Activated CD8-positive, alpha-beta memory T cell treated with anti-CD3 and anti-CD28 coated beads, Interleukin-2, amount 50 U/mL, for 4 hours (primary cell): ENCODE measurements around the gene GPC5.

Experiments used
- DNase-seq: peaks from one replicate; pipeline ENCODE4 v3.0.0-alpha.2; 2020

GPC5 gene

DNA sequence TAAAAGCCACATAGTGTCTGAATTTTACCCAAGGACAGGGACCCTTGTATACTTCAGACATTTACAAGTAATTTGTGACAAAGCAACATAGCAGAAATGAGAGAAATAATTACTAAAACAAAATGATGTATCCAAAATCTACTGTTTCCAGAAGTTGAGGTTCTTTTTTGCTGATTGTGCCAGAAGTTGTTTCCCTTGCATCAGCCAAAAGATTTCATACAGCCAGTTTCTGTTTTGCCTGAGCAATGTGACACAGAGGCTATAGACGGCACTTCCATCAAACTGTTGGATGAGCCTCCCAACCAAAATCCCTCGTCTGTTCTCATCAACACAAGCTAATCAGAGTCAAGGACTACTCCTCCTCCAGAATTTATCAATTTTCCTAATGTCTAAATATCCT is 915.0 kb downstream of the GPC5 start:
- DNase-seq = no peak

DNA sequence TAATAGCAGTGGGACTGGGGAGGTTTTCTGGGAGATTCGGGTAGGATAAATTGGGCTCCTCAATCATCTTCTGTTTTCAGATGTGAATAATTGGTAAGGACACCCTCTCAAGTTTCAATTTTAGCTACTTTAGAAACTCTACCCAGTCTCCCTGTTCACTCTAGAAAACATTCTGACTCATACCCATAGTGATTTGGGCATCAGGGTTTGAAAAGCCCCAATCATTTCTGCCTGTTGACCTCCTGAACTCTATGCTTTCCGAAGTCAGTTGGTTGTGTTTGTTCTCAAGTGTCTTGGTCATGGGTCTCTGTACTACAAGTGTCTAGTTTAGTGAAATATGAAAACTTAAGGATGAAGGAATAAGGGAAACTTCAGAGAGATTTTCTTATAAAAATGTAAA is 916.8 kb downstream of the GPC5 start:
- DNase-seq = no peak

DNA sequence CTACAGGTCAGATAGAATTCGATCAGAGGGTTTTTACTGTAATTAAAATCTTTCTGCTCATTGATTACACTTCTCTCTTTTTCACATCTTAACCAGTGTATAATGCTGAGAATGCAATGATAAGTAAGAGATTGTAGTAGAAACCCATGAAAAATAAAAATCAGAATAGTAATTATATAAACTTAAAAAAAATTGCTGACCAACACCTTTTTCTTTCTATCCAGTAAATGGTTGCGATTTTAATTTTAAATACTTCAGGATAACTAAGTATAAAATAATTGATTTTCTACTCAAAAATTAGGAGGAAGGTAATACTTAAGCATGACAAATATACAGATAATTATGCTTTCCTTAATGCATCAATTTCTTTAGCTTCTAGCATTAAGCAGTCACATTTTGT is 917.6 kb downstream of the GPC5 start:
- DNase-seq = no peak

DNA sequence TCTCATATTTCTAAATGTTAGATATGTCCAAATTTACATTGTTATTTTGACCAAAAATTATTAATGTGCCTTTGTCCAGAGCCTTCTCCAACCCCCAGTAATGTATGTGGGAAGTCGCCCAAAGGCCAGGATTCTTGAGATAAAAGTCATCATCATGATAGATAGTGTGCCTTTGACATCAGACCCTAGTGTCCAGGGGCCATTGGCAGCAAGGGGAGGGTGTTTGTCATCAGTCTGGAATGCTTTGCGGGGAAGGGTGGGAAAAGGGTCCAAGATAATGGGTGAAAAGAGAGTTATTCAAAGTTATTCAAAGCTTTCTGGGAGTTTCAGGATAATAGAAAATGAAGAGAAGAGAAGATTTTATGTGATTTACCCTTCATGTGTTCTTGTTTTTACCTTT is 918.6 kb downstream of the GPC5 start:
- no peak for DNase-seq

DNA sequence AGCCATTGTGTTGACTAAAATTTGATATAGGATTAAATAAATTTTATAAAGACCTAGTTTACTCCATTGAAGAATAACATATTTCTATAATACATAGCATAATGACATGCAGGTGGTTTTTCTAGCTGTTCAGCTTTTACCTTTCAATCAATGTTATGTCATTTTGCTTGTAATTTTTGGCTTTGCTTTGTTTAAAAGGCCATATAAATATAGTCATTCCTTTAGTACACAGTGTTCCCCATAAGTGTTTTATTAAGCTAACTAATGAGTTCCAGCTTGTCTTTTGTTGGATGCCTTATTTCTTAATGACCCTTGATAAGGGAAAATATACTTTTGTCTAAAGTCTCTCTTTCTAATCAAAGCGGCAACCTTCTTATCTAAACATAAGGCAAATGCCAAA is 921.9 kb downstream of the GPC5 start:
- no peak for DNase-seq

DNA sequence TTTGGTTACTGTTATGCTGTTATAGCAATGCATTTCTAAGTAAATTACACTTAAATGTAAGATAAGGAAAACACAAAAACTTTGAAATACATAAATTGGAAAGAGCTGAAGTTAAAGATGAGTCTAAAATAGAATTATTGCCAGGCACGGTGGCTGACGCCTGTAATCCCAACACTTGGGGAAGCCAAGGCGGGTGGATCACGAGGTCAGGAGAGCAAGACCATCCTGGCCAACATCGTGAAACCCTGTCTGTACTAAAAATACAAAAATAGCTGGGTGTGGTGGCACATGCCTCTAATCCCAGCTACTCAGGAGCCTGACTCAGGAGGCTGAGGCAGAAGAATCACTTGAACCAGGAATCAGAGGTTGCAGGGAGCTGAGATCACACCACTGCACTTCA is 922.8 kb downstream of the GPC5 start:
- no peak for DNase-seq

DNA sequence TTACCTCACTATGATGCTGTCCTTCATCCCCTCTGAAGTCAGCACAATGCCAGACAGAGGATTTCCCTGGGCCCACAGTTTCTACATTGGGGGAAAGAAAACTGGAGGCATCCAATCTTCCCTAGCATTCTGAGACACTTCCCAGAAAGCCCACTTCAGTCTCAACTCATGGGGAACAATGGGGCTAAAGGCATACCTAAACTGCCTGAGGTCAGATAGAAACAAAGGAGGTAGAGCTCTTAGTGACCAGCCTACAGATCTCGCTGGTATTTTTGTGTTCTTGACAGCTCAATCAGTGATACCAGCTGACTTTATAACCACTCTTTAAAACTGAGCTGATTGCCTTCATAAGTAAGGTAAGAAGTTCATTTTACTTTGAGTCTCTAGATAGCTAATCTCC is 947.2 kb downstream of the GPC5 start:
- DNase-seq = no peak

DNA sequence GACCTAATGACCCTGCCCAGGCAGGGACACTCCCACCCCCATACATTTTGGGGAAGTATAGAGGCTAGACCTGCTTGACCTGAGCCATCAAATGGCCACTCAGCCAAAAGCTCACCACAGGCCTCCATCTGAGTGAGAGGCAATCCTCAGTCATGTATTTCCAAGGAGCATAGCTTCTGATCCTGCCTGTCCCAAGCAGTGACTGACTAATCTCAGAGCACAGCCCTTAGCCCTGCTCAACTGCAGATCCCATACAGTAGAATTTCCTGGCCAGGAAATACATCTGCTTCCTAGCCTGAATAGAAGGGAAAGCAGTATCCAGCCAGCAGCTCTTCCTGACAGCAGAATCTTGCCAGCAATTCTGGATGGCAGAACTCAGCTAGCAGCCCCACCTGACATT is 947.6 kb downstream of the GPC5 start:
- DNase-seq = no peak

DNA sequence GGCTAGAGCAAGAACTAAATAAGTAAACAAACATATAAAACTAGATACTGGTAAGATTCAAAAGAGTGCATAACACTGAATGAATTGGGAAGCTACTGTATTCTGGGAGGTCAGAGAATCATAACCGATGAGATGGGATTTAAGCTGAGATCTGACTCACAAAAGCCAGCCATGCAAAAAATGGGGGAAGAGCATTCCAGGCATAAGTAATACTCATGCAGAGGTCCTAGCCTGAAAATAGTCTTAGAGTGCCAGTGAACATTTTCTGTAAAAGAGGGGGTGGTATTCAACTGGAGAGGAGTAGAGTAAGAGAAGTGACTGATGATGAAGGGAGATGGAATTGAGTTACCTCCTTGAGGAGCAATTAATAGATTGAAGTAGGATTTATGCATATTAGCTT is 956.2 kb downstream of the GPC5 start:
- DNase-seq = no peak

DNA sequence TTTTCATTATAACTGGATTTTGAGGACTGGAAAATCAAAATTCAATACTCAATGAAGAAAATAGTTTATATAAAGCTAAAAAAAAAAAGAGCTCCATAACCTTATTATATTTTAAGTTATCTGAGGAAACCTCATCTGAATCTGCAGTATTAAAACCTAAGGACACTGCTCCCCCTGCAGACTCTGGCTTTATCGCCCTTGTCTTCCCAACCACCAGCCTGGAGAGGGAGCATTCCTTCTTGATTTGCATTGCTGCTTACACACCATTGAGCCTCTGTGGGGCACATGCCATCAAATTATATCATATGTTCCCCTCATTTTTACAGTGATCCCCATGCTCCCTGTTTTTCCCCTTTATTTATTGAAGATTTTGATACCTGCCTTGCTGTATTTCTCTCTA is 956.8 kb downstream of the GPC5 start:
- no peak for DNase-seq

DNA sequence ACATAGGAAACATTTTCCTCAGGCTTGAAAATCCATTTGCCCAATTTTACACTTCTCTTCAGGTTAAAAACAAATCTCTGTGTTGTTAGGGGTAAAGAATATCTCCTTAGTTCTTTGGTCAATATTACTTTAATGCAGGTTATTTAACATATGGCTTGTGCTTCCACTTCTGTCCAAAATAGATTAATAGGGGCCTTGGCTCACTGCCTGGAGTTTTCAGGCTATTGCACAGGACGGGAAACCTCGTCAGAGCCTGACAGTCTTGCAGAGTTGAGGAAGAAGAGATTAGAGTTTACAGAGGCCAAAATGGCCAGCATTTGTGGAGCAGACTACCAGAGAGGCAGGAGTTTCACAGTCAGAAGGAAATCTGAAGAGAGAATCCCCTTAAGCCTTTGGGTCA is 964.3 kb downstream of the GPC5 start:
- no peak for DNase-seq

DNA sequence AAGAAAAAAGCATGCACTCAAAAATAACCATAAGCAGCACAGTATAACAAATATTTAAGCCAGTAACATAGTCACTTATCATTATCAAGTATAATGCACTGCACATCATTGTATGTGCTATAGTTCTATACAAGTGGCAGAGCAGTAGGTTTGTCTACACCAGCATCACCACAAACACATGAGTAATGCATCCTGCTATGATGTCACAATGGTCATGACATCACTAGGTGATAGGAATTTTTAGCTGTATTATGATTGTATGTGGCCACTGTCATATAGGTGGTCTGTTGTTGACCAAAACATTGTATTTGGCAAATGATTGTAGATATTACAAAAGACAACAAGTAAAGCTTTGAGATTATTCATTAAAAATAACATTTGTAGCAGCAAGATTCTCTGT is 967.5 kb downstream of the GPC5 start:
- no peak for DNase-seq

DNA sequence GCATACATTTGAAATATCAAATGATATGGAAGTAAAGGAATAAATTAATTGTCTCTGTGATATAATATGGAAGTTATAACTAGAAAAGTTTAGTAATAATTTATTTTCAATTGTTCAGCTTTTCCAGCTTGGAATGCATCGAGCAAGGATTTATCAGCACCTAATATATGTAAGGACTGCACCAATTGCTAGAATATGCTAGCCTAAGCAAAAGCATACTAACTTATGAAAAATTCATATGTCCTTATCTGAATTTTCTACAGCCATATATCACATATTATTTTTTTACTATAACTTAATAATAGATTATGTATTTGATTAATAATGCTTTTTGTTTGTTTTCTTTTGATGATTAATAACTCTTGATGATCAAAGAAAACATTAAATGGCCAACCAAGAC is 979.0 kb downstream of the GPC5 start:
- no peak for DNase-seq

DNA sequence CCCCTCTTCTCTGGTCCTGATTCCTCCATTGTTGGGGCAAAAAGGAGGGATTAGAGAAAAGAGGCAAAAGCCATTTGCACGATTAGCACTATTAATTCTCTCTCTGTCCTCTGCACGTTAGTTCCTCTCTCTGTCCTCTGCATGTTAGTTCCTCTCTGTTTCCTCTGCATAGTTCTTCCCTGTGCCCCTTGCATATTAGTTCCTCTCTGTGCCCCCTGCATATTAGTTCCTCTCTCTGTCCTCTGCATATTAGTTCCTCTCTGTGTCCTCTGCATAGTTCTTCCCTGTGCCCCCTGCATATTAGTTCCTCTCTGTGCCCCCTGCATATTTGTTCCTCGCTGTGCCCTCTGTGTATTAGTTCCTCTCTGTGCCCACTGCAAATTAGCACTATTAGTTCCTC is 981.0 kb downstream of the GPC5 start:
- DNase-seq = no peak

DNA sequence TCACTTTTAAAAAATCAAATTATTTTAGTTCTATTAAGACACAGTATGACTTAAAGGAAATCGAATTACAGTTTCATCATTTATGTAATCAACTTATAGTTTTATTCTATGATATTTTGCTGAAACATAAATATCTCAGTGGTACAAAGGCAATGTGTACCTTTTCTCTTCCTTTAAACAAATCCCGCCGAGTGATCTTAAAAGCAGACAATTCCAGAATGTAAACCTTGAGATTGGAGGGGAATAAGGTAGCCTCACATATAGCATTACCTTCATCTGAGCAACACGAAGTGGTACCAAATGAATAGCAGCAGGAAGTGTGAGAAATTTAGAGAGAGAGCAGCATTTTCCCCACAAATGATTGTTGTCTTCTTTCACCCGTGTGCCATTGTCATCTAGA is 986.0 kb downstream of the GPC5 start:
- no peak for DNase-seq

DNA sequence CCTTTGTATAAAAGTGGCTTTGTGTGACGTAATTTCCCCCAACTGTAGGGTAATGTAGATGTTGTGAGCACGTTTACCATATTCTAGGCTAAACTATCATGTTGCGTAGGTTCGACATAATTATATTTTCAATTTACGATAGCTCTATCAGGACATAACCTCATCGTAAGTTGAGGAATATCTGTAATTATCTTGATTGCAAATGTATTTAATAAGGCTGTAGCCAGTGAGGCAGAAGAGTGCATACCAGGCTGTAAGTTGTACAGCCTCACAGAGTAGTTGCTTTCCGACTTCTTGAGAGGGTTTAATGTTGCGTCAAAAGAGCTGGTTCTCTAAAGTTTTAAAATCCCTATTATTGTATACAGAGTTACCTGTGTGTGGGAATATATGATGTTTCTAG is 988.8 kb downstream of the GPC5 start:
- no peak for DNase-seq

DNA sequence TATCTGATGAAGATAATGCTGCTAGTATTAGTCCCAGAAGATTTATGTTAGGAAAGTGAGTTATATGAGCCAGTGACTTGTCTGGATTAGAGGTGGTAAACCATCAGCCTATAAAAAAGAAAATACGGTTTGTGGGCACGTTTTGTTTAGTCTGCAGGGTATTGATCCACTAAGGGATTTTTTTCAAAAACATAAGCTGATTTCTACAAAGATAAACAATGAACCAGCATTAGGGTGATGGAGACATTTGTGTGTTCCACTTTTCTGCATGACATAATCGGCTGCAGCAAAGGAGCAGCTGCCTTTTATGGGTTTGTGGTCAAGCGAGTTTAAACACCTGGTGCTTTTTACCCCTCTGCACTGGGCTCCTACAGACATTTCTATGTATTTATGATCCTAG is 991.8 kb downstream of the GPC5 start:
- DNase-seq = no peak

DNA sequence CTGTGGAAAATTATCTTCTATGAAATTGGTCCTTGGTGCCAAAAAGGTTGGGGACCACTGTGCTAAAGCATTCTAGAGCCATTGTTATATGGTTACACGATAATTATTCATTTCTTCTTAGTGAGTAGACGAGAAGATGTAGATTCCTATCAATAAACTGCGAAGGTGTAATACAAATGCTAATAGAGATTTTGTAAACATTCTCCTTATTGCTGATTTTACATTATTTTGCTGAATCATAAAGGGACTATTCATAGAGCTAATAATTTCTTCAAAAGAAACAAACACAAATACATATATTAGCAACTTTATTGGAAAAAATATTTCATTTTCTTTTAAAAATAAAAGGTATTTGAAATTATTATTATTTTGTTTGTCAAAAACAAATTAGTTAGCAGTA is 1005.2 kb downstream of the GPC5 start:
- no peak for DNase-seq

DNA sequence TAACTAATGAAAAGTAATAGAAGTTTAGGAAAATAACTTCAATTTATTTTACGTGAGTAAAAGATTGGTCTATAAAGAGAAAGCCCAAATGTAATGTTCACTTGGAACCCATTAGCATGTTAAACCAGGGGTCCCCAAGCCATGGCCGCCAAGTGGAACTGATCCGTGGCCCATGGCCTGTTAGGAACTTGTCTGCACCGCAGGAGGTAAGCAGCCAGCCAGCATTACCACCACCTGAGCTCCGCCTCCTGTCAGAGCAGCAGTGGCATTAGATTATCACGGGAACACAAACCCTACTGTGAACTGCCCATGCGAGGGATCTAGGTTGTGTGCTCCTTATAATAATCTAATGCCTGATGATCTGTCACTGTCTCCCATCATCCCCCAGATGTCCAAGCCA is 1009.4 kb downstream of the GPC5 start:
- no peak for DNase-seq

DNA sequence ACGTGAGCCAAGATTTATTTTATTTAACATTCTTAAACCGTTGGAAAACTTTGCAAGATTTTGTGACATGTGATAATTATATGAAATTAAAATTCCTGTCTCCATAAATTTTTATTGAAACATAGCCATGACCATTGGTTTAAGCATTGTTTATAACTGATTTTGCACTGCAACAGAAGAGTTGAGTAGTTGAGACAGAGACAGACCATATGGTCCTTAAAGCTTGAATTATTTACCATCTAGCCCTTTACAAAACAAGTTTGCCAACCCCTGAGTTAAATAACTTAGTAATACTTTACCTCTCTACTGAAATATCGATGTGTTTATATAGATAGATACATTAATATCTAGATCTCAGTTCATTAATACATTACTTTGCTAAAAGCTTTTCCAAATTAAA is 1014.1 kb downstream of the GPC5 start:
- no peak for DNase-seq

DNA sequence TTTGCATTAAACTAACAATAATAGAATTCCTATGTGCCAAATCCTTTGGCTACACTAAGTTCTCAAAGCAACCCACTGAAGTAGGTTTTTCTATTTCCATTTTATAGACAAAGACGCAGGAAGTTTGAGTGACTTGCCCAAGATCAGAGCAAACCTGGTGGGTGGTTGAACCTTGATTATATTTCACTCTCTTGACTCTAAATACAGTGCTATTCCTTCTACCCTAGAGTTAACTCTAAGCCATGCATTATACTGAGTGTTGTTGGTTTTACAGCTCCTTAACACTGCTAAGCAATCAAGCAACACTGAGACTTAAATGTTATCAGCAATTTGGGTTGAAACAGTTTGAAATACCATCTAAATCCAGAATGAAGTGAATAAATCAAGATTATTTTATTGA is 1014.6 kb downstream of the GPC5 start:
- no peak for DNase-seq

DNA sequence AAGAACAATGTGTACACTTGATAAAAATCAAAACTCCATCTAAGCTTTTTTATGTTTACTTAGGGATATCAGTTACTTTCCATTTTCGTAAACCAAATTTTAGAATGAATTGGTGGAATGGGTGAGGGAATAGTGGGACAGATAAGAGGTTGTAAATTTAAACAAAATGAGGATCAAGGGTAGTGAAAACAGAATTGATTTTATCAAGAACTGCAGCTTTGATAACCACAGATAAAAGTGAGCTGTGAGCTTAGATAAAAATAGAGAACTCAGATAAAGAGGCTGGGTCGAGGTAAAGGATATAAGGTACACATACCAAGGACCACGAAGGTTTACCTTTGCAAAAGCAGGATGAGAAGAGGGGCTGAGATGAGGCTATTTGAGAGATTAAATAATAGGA is 1015.0 kb downstream of the GPC5 start:
- DNase-seq = no peak

DNA sequence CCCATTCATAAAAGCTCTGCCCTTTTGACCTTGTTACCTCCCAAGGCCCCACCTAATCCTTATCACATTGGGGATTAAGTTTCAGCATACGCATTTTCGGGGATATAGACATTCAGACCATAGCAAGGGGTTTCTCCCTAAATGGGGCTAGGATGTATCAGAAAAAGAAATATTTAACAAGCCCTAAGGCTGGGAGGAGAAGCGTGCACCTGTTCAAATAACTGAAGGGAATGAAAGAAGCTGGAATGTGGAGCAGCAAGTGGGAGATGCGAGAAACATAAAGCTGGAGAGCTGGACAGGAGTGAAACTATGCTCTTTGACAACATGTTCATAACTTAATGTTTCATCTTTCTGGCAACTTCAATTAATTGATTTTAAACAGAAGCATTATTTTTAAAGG is 1016.4 kb downstream of the GPC5 start:
- DNase-seq = no peak

DNA sequence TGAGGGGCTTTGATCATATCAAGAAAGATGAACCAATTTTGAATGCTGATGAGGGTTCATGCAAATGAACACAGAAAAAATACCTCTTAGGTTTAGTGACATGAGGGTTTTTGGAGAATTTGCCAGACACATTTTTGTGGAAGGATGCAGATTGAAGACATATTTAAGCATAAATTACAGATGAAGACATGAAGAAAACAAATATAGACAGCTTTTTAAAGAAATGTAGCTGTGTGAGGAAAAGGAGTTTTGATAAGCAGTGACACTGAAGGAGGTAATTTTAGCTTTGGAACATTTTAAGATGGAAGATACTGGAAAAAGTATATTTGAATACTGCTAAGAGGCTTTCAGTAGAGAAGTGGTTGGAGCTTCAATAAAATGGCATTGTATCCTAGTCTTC is 1017.4 kb downstream of the GPC5 start:
- no peak for DNase-seq

DNA sequence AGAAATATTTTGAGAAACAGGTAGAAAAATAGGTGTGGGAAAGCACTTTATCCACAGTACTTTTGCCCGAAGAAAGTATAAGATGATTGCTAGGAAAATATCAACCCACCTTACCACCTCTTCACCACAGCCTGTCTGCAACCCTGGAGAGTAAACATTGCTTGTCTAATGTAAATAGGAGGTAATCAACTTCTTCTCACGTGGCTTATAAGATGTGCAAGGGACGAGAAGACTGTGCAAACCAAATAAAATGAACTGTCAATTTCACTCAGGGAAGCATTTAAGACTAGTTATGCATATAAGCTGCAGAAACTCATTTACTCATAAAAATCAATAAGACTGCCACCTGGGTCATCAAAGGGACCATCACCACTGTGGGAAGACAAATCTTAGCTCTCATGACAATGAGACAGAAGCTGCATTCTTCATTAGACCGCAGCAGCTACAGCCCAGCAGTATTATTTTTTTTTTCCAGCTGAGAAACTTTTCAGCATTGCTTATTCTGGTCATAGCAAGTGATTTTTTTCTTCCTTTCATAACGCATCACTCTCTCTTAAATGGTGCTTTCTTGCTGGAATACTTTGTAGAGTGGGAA is 1020.5 kb downstream of the GPC5 start:
- DNase-seq = no peak

DNA sequence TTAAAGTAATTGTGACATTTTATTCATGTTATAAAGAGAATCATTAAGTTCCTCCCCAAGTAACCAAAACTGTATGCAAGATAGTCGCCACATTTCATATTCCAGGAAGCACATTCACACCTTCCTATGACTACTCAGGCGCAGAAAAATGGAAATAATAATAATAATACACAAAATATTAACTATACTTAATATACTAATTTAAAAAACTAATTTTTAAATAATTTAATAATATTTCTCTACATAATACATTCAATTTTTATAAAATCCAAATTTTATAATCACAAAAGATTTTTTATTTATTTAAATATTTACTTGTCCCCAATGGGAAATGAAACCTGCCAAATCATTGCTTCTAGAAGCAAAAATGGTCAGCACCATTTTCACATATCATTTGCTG is 1030.8 kb downstream of the GPC5 start:
- DNase-seq = no peak
